SIG-M5 (cell line): ENCODE measurements around the gene SLC19A1.

Source experiments
- DNase-seq: peaks from one replicate; lab custom pipeline; 2025; lab: John Stamatoyannopoulos, UW

The SLC19A1 gene

DNA sequence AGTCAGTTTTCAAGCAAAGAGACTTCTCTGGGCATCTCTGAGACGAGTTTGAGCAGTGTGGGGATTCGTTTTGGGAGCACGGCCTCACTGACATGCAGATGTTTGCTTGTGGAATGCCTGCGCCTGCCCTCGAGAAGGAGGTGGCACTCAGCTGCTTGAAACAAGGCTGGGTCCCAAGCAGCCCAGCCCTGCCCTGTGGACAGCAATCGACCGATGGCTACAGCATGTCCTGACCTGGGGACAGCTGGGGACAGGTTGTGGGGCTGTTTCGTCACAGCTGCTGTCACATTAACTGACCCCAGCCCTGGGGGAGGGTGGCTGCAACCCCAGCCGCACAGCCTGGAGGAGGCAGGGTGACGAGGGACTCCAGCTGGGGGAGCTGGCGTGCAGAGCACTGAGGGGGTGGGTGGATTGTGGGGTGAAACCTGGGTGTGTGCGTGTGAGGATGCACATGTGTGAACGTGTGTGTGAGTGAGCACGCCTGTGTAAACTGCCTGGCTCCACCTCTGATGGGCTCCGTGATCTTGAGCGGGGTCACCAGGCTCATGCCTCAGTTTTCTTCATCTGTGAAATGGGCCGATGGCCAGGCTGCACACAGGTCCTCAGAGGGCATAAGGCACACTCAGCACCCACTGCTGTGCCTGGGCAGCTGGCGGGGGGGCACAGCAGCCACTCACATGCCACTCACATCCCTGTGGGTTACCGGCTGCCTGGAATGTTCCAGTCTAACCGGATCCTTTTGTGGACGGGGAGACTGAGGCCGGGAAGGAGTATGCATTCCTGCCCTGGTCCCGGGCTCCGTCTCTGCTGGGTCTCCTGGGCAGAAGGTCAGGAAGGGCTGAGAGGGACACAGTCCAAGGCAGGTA, 87.9 kb downstream of the SLC19A1 start:
- no peak for DNase-seq

DNA sequence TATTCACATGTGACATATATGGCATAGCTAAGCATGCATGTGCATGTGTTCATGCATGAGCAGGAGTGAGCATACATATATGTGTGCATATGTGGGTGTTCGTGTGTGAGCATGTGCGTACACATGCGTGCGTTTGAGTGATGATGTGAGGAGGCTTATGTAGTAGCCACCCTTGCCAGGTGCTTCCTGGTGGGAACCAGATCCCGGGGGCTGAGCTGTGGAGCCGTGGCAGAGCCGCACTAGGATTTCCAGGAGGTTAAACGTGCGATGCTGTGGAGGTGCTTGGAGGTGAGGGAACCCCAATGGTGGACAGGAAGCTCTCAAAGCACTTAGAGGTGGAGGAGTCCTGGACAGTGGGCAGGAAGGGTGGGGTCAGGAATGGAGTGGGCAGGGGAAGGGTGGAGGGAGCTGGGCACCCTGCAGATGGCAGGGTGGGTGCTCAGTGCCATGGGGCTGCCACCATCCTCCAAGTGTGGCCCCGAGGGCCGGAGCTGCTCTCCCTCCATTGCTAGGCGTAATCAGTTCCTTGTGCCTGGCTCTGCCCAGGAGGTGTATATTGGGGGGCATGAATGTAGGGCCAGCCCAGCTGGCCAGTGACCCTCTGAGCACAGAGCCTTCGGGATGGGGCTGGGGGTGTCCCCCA, 88.8 kb downstream of the SLC19A1 start:
- DNase-seq = no peak

DNA sequence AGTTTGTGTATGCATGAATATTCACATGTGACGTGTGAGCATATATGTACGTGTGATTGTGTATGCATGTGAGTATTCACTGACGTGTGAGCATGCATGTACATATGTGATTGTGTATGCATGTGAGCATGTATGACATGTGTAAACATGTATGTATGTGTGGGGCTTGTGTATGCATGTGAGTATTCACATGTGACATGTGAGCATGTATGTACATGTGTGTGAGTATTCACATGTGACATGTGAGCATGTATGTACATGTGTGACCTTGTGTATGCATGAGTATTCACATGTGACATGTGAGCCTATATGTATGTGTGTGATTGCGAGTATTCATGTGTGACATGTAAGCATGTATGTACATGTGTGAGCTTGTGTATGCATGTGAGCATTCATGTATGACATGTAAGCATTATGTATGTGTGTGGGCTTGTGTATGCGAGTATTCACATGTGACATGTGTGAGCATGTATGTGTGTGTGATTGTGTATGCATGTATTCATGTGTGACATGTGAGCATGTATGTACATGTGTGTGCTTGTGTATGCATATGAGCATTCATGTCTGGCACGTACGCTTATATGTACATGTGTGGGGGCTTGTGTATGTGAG, 89.4 kb downstream of the SLC19A1 start:
- no peak for DNase-seq

DNA sequence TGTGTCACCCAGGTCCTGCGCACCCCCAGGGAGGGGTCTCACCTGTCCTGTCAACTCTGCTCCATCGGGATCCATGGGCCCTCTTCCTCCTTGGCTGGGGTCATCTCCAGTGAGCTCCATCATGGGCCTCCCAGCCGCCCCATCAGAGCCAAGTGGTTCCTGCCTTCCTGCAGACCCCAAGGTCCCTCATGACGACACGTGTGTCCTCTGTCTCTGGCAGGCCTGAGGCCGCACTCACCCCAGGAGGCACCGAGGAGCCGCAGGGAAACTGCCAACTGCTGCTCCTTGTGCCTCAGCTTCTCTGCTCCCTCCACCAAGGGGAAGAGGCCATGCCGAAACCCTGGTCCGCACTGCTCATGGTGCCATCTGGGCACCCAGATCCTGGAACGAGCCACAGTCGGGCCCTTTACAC, 90.5 kb downstream of the SLC19A1 start:
- no peak for DNase-seq

DNA sequence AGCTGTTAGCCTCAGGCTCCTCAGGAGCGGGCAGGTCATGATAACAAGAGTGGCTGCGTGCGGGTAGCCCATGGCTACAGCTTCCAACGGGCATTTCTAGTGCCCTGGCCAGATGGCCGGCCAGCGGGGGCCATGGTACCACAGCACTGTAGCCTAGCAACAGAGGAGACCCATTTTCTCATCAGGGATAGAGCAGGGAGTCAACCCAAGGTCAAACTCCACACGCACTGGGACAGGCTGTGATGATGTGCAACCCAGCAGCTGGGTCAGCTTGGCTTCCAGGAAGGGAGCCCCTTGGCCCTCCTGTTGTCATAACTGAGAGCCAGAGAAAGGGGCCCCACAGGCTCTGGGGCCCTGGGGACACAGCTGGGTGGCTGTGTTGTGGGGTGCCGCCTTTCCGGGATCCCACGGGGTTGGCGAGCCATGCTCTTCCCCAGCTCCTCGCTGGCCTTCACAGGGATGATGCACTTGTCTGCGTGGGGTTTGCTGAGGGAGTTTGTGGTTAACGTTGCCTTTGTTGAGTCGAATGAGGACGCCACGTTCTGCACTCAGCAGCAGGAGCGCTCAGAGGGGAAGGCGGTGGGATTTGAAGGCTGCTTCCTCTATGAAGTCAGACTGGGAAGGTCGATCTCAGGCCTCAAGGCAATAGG, 91.0 kb downstream of the SLC19A1 start:
- DNase-seq = no peak

DNA sequence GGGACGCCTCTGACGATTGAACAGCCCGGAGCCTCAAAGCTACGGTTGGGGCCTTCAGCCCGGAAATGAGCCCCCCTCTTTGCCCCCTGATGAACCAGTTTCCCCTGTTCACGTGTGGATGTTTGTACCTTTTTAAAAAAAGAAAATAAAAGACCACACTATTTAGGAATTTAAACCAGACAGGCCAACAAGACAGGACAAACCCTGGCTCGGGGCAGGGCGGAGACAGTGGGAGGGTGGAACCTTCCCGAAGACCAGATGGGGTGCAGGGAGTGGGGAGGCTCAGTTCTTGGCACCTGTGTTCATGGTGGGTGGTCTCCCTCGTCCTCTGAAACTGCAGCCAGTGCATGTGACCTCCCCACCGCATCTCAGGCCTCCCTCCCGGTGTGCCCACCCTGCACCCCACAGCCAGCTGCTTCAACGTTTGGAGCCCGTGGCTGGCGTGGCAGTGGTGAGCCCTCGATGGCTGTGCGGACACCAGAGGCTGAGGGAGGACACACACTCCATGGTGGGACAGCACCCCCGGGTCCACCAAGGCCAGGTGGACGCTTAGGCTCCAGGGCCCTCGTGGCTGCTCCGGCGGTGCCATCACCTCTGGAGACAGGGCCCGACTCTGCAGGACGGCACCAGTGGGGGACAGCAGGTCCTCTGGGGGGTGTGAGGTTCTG, 91.7 kb downstream of the SLC19A1 start:
- no peak for DNase-seq

DNA sequence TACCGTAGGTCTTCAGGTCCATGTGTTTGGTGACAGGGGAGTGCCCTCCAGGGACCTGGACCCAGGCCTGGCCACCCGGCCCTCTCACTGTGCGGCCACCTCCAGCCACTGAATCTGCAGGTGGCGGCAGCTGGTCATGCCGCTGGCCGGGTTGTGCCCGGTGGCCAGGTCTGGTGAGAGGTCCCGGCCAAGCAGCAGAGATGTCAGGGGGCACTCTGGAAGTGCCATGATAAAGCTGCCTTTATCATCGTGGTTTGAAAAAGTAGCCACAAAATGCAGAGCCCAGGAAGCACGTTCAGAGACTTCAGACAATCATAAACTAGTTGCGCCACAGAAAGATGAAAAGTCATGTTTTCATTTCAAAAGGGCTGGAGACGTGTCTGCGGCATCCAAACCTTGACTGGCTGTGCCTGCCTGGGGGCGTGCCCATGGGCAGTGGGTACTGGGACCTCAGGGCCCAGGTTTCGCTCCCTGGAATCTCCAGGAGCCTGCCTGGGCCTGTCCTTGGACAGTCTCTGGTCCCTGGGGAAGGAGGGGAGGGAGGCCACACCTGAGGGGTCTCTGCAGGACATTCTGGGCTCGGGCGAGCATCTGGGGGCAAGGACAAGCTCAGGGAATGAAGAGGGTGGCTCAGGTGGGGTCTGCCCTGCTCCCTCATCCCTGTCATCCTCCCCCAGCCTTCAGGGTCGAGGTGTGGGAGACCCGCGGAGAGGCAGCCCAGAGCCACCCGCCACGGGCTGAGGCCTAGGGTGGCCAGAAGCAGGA, 92.4 kb downstream of the SLC19A1 start:
- DNase-seq = no peak

DNA sequence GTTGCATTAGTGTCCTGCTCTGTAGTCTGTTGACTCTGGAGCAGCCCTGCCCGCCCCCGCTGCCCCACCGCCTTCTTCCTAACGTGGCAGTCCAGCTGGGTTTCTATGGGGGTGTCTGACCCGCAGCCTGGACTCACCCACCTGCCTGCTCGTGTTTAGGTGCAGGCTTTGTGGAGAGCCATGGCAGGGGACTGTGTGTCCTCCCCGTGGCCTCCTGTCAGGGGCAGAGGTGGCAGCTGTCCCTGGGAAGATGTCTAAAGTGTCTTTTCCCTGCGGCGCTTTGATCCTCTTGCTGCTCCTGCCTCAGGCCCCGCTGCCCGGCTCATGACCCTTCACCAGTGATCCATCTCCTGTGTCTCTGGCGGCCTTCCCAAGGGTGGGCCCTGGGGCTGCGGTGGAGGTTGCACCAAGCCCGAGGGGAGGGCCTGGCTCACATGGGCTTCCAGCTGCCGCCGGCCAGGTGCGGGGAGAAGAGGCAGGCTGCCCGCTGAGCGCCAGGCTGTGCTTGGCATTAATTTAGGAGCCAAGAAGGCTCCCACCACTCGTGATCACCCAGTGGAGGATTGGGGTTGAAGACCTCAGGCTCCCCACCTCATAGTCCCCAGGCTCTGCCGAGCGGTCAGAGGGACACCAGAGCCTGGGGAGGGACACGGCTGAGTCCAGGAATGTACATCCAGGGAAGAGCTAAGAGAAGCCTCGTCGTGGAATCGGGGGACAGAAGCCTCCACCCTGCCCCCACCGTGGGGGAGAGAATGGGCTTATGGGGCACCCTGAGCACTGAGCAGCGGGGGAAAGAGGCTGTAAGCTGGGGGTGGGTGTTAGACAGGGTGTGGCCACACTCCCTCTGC, 93.2 kb downstream of the SLC19A1 start:
- no peak for DNase-seq

DNA sequence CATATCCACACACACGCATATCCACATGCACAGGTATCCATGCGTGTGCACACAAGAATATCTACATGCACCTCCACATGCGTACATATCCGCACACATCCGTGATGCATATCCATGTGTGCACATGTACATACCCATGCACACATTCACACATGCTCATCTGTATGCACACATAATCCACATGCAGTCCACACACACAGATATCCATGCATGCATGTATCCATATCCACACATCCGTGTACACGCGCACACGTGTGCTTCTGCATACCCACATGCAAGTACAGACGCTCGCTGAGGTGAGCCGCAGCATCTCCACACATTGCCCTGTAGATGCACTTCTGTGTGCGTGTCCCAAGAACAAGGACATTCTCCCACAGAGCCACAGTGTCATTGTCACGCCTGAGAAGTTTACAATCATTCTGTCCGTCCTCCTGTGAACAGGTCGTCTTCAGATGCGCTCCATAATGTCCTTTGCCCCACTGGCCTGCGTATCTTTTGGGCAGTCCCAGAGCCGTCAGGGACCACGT, 93.9 kb downstream of the SLC19A1 start:
- no peak for DNase-seq
